HCT116 (cell line): Measurements from ENCODE around the gene KRTAP5-5. TPM values are rescaled to one million over a fixed set of nuclear protein-coding genes. Genes with fewer than 3 reads are reported as not detected.

Source experiments
- ATAC-seq: fragments of 200-7000 bp; cut with Tn5 transposase; 2 replicates; pipeline ENCODE4 v1.9.1; 2020; ENCODE audit warnings: mild to moderate bottlenecking, moderate library complexity
- BruUV-seq: library from RNA; stranded (reverse); fragments of 400-500 nt; replicated peaks from 2 replicates; lab custom pipeline; 2021; lab: Mats Ljungman, UMichigan
- CTCF ChIA-PET: fragments of 300-600 bp; sonication (Branson Sonifier 250); formaldehyde crosslinking; loops from one replicate; lab custom pipeline; 2021; ENCODE audit warnings: antibody characterized with exemption; lab: Charles Lee
- POLR2A ChIA-PET: fragments of 300-600, 350-600 bp; sonication (Branson Sonifier 250); formaldehyde crosslinking; loops from one replicate; lab custom pipeline; 2021; ENCODE audit warnings: antibody characterized with exemption; lab: Charles Lee
- RAD21 ChIA-PET, 2 experiments: fragments of 300-600 bp; sonication (Branson Sonifier 250); formaldehyde crosslinking; loops; one replicate each; lab custom pipeline; 2023; ENCODE audit warnings: low total read pairs in 2 of 2; ENCODE audit not compliant: uncharacterized antibody in 2 of 2, unreplicated experiment in 2 of 2, low non-redundant PET in 1 of 2; lab: Charles Lee
- DNase-seq: peaks from one replicate; pipeline ENCODE4 v3.0.0-alpha.2; 2010; ENCODE audit warnings: low read depth, low spot score
- H2AFZ ChIP-seq: fragments of 200-600 bp; shearing (Covaris generic), sonication (generic); 2 replicates; pipeline ENCODE4 v1.6.1; 2017; ENCODE audit warnings: low read depth, mixed run types, mixed read lengths, antibody characterized with exemption, low read length; ENCODE audit not compliant: poor library complexity, severe bottlenecking
- H3K27ac ChIP-seq: 2 replicates; pipeline ENCODE4 v1.5.1; 2012; ENCODE audit warnings: low read depth, low read length
- H3K27me3 ChIP-seq: fragments of 200-600 bp; sonication (generic); 2 replicates; pipeline ENCODE4 v1.6.1; 2016; ENCODE audit warnings: mixed run types, low read length, mixed read lengths; ENCODE audit not compliant: insufficient read depth
- H3K36me3 ChIP-seq, 2 experiments: fragments of 200-500 bp in 1 of 2; fragments of 200-600 bp in 1 of 2; sonication (Bioruptor generic) in 1 of 2; sonication (generic) in 1 of 2; 2 replicates each; pipeline versions ENCODE4 v1.5.1 to v1.6.1; 2014 to 2016; ENCODE audit warnings: low read length in 2 of 2, inconsistent platforms in 1 of 2, mixed read lengths in 1 of 2, mixed run types in 1 of 2; ENCODE audit not compliant: insufficient read depth in 2 of 2, control insufficient read depth in 1 of 2
- H3K4me1 ChIP-seq, 2 experiments: fragments of 200-600 bp in 1 of 2; sonication (generic) in 1 of 2; 2 replicates each; pipeline versions ENCODE4 v1.5.1 to v1.6.1; 2012 to 2017; ENCODE audit warnings: low read length in 2 of 2, inconsistent platforms in 1 of 2, mild to moderate bottlenecking in 1 of 2, mixed read lengths in 1 of 2, mixed run types in 1 of 2, moderate library complexity in 1 of 2; ENCODE audit not compliant: insufficient read depth in 2 of 2, control insufficient read depth in 1 of 2
- H3K4me2 ChIP-seq: fragments of 200-600 bp; sonication (generic); 2 replicates; pipeline ENCODE4 v1.6.1; 2017; ENCODE audit warnings: mixed run types, low read length, mixed read lengths
- H3K4me3 ChIP-seq, 2 experiments: fragments of 200-600 bp in 1 of 2; sonication (generic) in 1 of 2; replicated peaks in 1 of 2; 2 replicates each; pipeline ENCODE4 v1.5.1; 2011 to 2016; ENCODE audit warnings: low read length in 2 of 2, control low read depth in 1 of 2, low read depth in 1 of 2, mild to moderate bottlenecking in 1 of 2, mixed read lengths in 1 of 2, mixed run types in 1 of 2
- H3K79me2 ChIP-seq: fragments of 200-600 bp; sonication (generic); 2 replicates; pipeline ENCODE4 v1.6.1; 2017; ENCODE audit warnings: mild to moderate bottlenecking, mixed run types, low read length, moderate library complexity, mixed read lengths; ENCODE audit not compliant: insufficient read depth
- H3K9ac ChIP-seq: fragments of 200-600 bp; sonication (generic); 2 replicates; pipeline ENCODE4 v1.6.1; 2016; ENCODE audit warnings: low read length, mixed read lengths
- H3K9me2 ChIP-seq: fragments of 200-600 bp; sonication (generic), shearing (Covaris generic); 2 replicates; pipeline ENCODE4 v1.6.1; 2017; ENCODE audit warnings: mixed run types, mild to moderate bottlenecking, moderate library complexity; ENCODE audit not compliant: insufficient read depth
- H3K9me3 ChIP-seq, 2 experiments: fragments of 200-500 bp in 1 of 2; fragments of 200-600 bp in 1 of 2; sonication (Bioruptor generic) in 1 of 2; sonication (generic) in 1 of 2; 2 replicates each; pipeline ENCODE4 v1.6.1; 2014 to 2017; ENCODE audit warnings: low read length in 2 of 2, mixed read lengths in 2 of 2, inconsistent platforms in 1 of 2, low read depth in 1 of 2, mild to moderate bottlenecking in 1 of 2, mixed run types in 1 of 2, moderate library complexity in 1 of 2; ENCODE audit not compliant: control insufficient read depth in 1 of 2, insufficient read depth in 1 of 2
- H4K20me1 ChIP-seq: fragments of 200-600 bp; sonication (generic), shearing (Covaris generic); 2 replicates; pipeline ENCODE4 v1.6.1; 2017; ENCODE audit warnings: mixed run types, mild to moderate bottlenecking, moderate library complexity; ENCODE audit not compliant: insufficient read depth
- ATF3 ChIP-seq: IDR thresholded peaks from 2 replicates; pipeline ENCODE4 v1.6.1; 2012
- CEBPB ChIP-seq: IDR thresholded peaks from 2 replicates; pipeline ENCODE4 v1.6.1; 2012; ENCODE audit warnings: low read depth
- CTCF ChIP-seq, 3 experiments: fragments of 200-600 bp in 1 of 3; sonication (generic) in 1 of 3; IDR thresholded peaks in 2 of 3; conservative IDR thresholded peaks in 1 of 3; 2 replicates each; pipeline ENCODE4 v1.5.1; 2012 to 2017; ENCODE audit warnings: low read depth in 2 of 3, low read length in 2 of 3, antibody characterized with exemption in 1 of 3, borderline replicate concordance in 1 of 3, control low read depth in 1 of 3, mild to moderate bottlenecking in 1 of 3, mixed read lengths in 1 of 3, mixed run types in 1 of 3, moderate library complexity in 1 of 3; ENCODE audit not compliant: insufficient read depth in 1 of 3
- EGR1 ChIP-seq: IDR thresholded peaks from 2 replicates; pipeline ENCODE4 v1.6.1; 2012; ENCODE audit warnings: low read depth
- ELF1 ChIP-seq: IDR thresholded peaks from 2 replicates; pipeline ENCODE4 v1.6.1; 2012; ENCODE audit warnings: low read depth, borderline replicate concordance
- EZH2 ChIP-seq: fragments of 200-600 bp; sonication (generic); IDR thresholded peaks from 2 replicates; pipeline ENCODE4 v1.6.1; 2017; ENCODE audit warnings: antibody characterized with exemption, mixed run types
- EZH2phosphoT487 ChIP-seq: fragments of 200-600 bp; IDR thresholded peaks from 2 replicates; pipeline ENCODE4 v1.6.1; 2018; ENCODE audit warnings: antibody characterized with exemption, borderline replicate concordance
- FOSL1 ChIP-seq: IDR thresholded peaks from 2 replicates; pipeline ENCODE4 v1.6.1; 2012; ENCODE audit warnings: low read depth
- JUND ChIP-seq: IDR thresholded peaks from 2 replicates; pipeline ENCODE4 v1.6.1; 2012
- MAX ChIP-seq: IDR thresholded peaks from 2 replicates; pipeline ENCODE4 v1.6.1; 2012
- POLR2A ChIP-seq: IDR thresholded peaks from 2 replicates; pipeline ENCODE4 v1.7.0; 2011; ENCODE audit warnings: borderline replicate concordance; ENCODE audit not compliant: insufficient read depth, insufficient read length; ENCODE audit errors: extremely low read depth
- POLR2AphosphoS5 ChIP-seq: IDR thresholded peaks from 2 replicates; pipeline ENCODE4 v1.6.1; 2011; ENCODE audit warnings: mild to moderate bottlenecking, low read depth, low read length, moderate library complexity
- RAD21 ChIP-seq: IDR thresholded peaks from 2 replicates; pipeline ENCODE4 v1.6.1; 2012; ENCODE audit warnings: low read depth, mild to moderate bottlenecking
- SIN3A ChIP-seq: IDR thresholded peaks from 2 replicates; pipeline ENCODE4 v1.6.1; 2012; ENCODE audit warnings: low read depth
- SP1 ChIP-seq: IDR thresholded peaks from 2 replicates; pipeline ENCODE4 v1.6.1; 2012; ENCODE audit warnings: low read depth
- SRF ChIP-seq: IDR thresholded peaks from 2 replicates; pipeline ENCODE4 v1.6.1; 2012; ENCODE audit warnings: low read depth
- TCF7L2 ChIP-seq: IDR thresholded peaks from 2 replicates; pipeline ENCODE4 v1.7.0; 2011; ENCODE audit warnings: borderline replicate concordance, inconsistent platforms; ENCODE audit not compliant: insufficient read depth, insufficient read length; ENCODE audit errors: extremely low read depth
- YY1 ChIP-seq: IDR thresholded peaks from 2 replicates; pipeline ENCODE4 v1.6.1; 2011; ENCODE audit warnings: low read length, low read depth, moderate library complexity, mild to moderate bottlenecking; ENCODE audit not compliant: insufficient replicate concordance; ENCODE audit errors: extremely low read depth
- ZBTB33 ChIP-seq: IDR thresholded peaks from 2 replicates; pipeline ENCODE4 v1.6.1; 2011; ENCODE audit warnings: mild to moderate bottlenecking, low read length, moderate library complexity; ENCODE audit not compliant: insufficient replicate concordance; ENCODE audit errors: extremely low read depth
- ZFX ChIP-seq: fragments of 450-650 bp; IDR thresholded peaks from 2 replicates; pipeline ENCODE4 v1.6.1; 2017
- intact Hi-C: fragments of 100-400 bp; cut with micrococcal nuclease; formaldehyde crosslinking; loops from 2 replicates; pipeline ENCODE4 v1.10.0; 2022
- total RNA-seq: library from RNA; stranded (reverse); gene quantifications from one replicate; pipeline ENCODE4 v1.2.1, GENCODE V29; 2021; ENCODE audit not compliant: unreplicated experiment

Gene KRTAP5-5
- total RNA-seq, 1 experiment from 2014 or later, result not detected

GRCh38 chr11:1628506-1629325 is 859 bp upstream of the KRTAP5-5 start:
- no TSS peak for BruUV-seq
- peak overlapping the region; percentile 32 for H2AFZ ChIP-seq
- no peaks in the 10 kb centered on the region for H3K79me2 ChIP-seq
- no peaks in the 10 kb centered on the region for H3K9me2 ChIP-seq
- H3K4me1 ChIP-seq, result peaks cover 0 to 6% of the 10 kb centered on the region in 2 experiments; a peak in 1 of 4 replicates
- H3K36me3 ChIP-seq, result no peaks in the 10 kb centered on the region
- intact Hi-C loops, result loop anchor here (2.0 kb wide), 1 partner anchor 514 kb away; no protein-coding TSS in a partner anchor
- ChIA-PET CTCF (interaction anchor here (0.6 to 1.7 kb wide), 4 partner anchors 15 to 82 kb away, joined by 3 to 6 read pairs (median 4); no protein-coding TSS in a partner anchor), RAD21 (no interaction called here), POLR2A (no interaction called here)
- no peaks in the 10 kb centered on the region for H3K9me3 ChIP-seq
- no peak overlapping the region for H3K4me3 ChIP-seq
- H3K9ac ChIP-seq, result no peak overlapping the region
- H4K20me1 ChIP-seq, result no peaks in the 10 kb centered on the region
- TF ChIP-seq SP1 (no peak), ZBTB33 (no peak), EGR1 (no peak), POLR2A (no peak), FOSL1 (no peak), EZH2 (no peak), ELF1 (no peak), CEBPB (no peak), TCF7L2 (no peak), CTCF (IDR thresholded peaks at IDR 0.05 in 2 of 3, conservative IDR thresholded peaks at IDR 0.05 in 1 of 3; ENCODE audit: borderline replicate concordance in 1 of 3, insufficient read depth in 1 of 3, low read depth in 2 of 3, low read length in 2 of 3) (peak; percentile 79 to 98 (median 97)), POLR2AphosphoS5 (no peak), SIN3A (no peak), YY1 (peak; percentile 34), ZFX (no peak), JUND (no peak), EZH2phosphoT487 (no peak), ATF3 (no peak), SRF (no peak), MAX (no peak), RAD21 (peak; percentile 73)
- ATAC-seq (peak; percentile 99), DNase-seq (no peak)
- H3K27me3 ChIP-seq, result peaks cover 3% of the 10 kb centered on the region; the same call in 1 of the 2 replicates
- peak overlapping the region; percentile 36 for H3K4me2 ChIP-seq
- no peak overlapping the region for H3K27ac ChIP-seq
